Hematopoietic multipotent progenitor cell treated with erythropoietin and hydrocortisone succinate and interleukin-3 and kit ligand, for 6 days (in vitro differentiated cells): ENCODE data around the gene C20orf204.
"Not testable (repeated sequence)": the region's sequence is repeated elsewhere in the genome, so short reads cannot be mapped to it uniquely, and the experiment has no call there.

Source experiments
- DNase-seq: peaks from one replicate; pipeline ENCODE4 v3.0.0-alpha.2; 2015

Gene C20orf204

DNA sequence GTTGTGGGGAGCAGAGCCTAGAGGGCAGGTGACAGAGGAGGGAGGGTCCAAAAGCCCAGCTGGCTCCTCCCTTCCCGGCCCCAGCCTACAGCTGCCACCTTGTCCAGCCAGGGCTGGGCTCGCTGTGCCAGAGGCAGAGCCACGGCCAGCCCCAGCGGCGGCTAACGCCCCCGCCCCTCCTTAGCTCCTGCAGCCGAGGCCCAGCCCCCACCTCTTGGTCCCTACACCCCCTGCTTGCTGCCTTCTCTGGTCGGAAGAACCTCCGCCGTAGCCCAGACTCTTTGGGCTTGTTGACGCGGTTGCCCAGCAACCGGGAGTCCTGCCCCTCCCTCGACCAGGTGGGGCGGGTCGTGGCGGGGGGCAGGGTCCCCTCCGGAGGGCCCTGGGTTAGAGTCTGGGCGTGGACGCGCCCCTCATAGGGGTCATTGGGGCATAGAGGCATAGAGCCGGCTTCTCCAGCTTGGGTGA is 48.7 kb downstream of the C20orf204 start:
- no peak for DNase-seq

DNA sequence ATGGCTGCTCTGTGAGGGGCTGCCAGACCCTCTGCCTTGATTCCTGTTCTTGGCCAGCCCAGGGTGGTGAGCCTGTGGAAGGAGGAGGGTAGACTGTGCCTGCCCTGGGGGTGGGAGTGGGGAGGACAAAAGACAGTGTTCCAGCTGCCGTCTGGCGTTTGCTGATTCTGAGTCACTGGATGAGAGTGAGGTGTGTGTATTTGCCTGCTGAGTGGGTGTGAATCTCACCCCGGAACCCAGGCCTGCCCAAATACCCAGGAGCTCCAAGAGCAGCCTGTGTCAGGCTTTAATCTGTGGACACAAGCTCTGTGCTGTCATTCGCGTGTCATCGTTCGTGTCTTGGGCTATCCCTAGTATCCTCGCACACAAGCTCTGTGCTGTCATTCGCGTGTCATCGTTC is 50.8 kb downstream of the C20orf204 start:
- DNase-seq = no peak

GRCh38 chr20:64087226-64087825 is 51.3 kb downstream of the C20orf204 start:
- not testable (repeated sequence) for DNase-seq

- not testable (repeated sequence) for DNase-seq
These were observed 52.6 kb downstream of the C20orf204 start for GRCh38 chr20:64088586-64088985.
